A172 (cell line): ENCODE data around the gene DNAH11. TPM values are rescaled to one million over a fixed set of nuclear protein-coding genes. Genes with fewer than 3 reads are reported as not detected.
"Not testable (repeated sequence)": the region's sequence is repeated elsewhere in the genome, so short reads cannot be mapped to it uniquely, and the experiment has no call there.

Source experiments
- DNase-seq: peaks from one replicate; pipeline ENCODE4 v3.0.0-alpha.2; 2015; ENCODE audit warnings: low spot score
- total RNA-seq: library from RNA; depleted of rRNA; stranded (reverse); fragments of >200 nt; shearing (Covaris generic); gene quantifications from 2 replicates; pipeline ENCODE4 v1.2.3, GENCODE V29; 2014

DNAH11 gene
- total RNA-seq, 1 experiment from 2014 or later = 12.6 TPM

DNA sequence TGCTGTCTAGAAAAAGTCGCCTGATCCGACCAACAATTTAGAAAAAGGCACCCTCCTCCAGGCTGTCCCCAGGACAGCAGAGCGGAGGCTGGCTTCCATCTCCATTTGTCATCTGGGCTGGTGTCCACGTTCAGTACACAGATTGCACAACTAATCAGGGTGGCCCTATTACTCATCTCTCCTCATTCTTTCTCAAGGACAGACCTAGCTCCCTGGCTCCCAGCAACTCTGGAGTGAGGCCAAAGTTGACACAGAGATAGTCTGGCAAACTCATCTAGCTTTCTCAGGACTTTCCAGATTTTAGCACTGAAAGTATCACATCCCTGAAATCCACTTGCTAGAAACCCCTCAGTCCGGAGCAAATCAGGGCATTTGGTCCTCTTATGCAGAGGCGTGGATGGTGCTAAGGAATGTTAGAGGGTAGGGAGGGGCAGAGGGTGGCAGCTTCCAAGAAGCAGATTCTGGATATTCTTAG, 75.1 kb downstream of the DNAH11 start:
- peak; percentile 94 for DNase-seq

DNA sequence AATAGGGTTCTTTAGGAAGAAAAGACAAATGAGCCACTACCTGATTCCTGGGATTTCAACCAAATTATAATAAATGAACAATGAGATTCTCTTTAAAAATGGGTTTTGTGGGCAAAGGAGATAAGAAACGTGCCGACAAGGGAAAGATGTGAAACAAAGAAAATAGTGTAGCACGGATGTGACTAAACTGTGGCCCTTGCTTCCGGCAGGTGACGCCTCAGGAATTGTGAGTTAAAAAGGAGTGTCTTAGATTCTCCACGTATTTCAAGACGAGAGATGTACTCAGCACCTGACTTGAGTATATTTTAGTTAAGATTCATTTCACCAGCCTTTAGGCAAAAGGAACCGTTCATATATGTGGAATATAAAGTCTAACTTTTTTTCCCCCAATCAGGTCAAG, 75.9 kb downstream of the DNAH11 start:
- DNase-seq = peak; percentile 71

DNA sequence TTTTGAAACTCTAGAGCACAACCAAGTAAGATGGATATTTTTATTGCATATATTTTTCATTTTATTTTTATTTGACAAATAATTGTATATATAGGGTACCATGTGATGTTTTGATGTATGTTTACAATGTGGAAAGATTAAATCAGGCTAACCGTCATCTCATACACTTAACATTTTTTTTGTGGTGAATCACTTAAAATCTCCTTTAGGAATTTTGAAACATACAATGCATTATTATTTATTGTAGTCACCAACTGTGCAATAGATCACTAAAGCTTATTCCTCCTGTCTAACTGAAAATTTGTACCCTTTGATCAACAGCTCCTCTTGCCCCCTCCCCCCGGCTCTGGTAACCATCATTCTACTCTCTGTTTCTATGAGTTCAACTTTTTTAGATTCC, 77.2 kb downstream of the DNAH11 start:
- DNase-seq = peak; percentile 44

DNA sequence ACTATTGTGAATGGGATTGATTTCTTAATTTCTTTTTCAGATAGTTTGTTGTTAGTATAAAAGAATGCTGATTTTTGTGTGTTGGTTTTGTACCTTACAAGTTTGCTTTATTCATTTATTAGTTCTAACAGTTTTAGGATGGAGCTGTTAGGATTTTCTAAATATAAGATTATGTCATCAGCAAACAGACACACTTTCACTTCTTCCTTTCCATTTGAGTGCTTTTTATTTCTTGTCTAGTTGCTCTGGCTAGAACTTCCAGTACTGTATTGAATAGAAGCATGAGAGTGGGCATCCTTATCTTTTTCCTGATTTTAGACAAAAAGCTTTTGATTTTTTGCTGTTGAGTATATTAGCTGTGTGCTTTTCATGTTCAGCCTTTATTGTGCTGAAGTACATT, 81.5 kb downstream of the DNAH11 start:
- no peak for DNase-seq

DNA sequence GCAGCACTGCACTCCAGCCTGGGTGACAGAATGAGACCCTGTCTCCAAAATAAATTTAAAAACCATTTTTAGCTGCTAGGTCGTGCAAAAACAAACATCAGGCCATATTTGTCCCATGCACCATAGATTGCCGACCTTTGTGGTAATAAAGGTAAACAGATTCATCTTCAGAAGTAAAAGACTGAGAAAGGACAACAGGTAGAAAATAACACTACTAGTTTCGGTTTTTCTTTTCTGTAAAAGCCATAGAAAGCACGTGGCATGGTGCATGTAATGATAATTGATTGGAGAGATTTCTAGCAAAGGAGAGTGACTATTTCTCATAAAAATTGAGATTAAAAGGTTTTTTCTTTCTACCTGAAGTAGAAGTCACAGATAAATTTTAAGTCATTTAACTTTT, 93.9 kb downstream of the DNAH11 start:
- no peak for DNase-seq

DNA sequence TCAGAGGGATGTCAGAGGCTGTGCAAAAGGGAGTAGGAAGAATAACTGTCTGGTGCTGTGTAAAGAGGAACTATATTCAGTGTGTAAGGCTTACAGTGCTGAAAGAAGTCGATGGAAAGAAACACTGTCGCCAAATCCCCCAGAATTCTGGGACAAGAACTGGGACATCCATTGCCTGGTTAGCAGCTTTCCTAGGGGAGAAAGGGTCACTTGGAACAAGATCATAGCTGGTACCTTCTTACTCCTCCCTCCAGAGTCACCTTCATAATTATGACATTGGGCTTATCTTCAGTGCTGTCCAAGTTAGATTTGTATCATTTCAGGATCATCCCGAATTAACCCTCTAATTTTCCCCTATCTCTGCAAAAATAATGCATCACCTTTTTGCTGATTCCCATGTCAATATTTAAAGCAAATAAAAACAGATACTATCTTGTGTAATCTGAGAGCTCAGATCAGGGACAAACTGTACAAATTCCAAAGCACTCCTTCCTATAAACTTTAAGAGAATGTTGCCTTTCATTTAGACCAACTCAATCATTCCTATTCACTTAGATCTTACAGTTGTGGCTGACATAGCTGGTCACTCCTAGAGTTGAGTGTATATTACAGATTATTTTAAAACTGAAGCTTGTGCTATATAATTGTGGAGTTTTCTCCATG, 96.5 kb downstream of the DNAH11 start:
- no peak for DNase-seq

DNA sequence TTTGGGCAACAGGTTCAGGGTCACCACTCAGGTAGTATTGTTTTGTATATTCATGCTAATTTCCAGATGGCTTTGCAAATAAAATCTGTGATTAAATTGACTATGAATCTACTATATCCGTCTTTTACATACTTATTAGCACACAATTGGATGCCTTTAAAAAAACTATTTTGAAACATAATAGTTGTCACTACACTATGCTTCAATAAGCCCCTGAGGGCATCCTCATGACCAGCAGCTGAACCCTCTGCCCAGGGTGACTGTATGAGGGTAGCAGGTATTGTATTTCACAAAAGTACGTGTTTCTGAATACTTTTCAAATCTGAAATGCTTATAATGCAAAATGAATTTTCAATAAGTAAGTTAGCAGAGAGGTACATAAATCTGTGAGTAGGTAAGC, 97.3 kb downstream of the DNAH11 start:
- DNase-seq = no peak

DNA sequence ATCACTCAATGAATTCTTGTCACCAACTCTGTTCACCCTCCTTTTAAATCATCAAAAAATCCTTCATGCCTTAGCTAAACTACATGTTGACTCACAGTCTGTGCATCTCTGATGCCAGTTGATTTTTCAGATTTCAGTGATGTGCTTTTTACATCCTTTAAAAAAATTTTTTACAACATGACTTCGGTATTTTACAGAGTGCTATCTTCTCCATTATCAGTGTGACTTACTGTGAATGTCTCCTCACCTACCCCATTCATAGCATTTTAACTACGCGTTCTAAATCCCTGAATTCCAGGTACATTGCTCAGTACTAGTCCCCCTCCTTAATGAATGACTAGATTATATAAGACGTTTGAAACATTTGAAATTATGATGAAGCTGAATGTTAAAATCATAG, 98.7 kb downstream of the DNAH11 start:
- DNase-seq = peak; percentile 58

DNA sequence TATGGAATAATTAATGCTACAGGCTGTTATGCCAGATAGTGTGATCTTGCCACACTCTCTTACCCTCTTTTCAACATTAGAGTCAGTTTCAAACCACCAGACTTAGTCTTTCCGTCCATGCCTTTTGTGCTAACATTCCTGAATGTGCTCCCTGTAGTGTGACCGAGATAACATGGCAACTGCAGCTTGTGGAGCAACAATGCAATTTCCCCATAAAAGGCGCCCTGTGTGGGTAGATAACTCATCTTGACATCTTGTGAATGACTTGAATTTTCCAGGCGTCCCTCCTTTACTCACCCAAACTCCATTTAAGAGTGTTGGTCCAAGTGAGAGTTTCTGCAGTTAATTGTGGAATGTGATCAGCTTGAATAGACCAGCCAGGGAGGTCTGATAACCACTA, 99.6 kb downstream of the DNAH11 start:
- peak; percentile 80 for DNase-seq

DNA sequence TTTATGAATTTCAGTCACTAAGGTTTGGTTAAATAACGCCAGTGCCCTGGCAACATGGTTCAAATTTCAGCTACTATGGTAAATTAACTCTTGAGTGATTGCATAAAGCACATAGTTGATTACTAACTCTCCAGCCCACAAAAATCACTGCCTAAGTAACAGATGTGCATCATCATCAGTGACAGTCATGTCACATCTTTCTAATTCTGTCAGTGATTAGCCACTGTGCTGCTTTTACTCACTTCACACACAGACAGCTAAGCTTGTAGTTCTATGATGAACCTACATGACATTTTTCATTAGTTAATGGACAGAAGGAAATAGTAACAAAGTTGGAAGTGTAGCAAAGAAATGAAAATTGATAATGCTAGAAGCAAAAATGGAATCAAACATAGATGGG, 108.9 kb downstream of the DNAH11 start:
- no peak for DNase-seq

DNA sequence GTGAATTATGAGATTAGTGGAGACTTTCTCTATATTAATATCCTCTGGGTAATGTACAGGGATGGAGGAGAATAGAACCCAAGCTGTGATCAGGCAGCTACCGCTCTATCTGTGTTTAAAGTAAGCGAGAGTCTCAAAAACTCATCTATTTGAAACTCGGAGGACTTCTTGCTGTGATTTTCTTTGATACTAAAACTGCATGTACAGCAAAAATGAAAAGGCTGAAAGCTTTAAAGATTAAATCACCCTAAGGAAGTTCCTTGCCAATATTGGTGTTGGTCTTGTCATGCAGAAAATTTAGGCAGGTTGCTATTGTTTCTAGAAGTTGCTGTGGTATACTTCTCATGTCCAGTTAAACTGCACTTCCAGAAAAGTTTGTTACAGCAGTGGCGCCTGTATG, 110.8 kb downstream of the DNAH11 start:
- no peak for DNase-seq

DNA sequence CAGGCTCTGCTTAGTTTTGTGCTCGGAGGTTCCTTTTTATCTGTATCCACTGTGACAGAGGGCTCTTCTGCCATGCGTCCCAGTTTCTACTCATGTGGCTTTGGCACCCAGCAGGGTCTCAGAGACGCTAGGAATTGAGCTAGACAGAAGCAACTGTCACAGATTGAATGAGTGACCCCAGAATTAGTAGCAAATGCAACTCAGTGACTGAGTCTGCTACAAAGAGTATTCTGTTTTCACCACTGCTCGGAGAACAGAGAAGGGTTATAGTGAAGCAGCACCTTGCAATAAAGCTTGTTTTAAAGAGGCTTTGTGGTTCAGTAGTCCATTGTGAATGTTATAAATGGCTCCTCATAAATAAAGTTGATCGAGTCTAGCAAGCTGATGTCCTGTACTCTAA, 113.2 kb downstream of the DNAH11 start:
- no peak for DNase-seq

DNA sequence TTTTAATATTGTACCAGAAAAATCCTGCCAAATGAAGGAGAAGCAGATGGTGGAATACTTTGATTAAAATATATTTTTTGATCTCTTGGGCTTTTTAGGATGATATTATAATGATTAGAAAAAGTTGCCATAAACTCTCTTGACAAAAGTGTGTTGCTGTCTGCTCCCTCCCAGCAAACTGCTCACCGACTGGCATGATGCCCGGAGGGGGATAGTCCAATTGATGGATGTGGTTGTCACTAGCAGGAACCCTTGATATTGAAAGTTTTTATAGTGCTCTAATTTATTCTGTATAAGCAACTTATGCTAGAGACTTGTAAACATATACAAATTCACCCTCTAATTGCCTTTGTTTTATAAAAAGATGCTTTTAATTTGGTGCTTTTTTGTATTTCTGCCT, 114.0 kb downstream of the DNAH11 start:
- peak; percentile 24 for DNase-seq

DNA sequence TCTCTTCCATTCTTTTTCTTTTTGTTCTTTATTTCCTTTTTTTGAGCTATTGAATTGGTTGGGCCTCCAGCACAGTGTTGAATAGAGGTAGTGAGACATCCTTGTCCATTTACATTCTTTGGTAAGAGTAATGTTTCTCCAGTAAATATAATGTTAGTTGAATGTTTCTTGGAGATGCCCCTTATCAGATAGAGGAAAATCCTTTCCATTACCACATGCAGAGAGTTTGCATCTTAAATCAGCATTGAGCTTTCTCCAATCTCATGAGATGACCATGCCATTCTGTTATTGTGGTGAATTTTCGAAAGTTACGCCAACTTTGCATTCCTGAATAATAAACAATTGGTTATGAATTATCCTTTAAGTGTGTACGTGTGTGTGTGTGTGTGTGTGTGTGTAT, 127.7 kb downstream of the DNAH11 start:
- no peak for DNase-seq

DNA sequence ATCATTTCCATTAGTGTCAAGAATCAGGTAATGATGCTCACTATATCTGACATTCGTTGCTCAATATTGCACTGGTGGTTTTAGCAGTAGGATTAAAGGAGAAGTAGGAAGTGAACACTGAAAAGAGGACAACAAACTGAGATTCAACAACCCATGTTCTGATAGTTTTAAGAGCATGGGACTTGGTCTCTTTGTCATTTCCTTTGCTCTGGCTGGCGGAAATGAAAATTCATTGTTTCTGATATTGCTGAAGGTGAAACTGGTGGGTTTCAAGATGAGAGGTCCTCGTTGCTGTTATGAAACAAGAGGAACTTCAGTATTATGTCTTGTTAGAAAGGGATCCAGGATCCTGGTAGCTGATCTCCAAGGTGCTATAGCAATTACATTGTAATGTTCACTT, 129.0 kb downstream of the DNAH11 start:
- DNase-seq = no peak

DNA sequence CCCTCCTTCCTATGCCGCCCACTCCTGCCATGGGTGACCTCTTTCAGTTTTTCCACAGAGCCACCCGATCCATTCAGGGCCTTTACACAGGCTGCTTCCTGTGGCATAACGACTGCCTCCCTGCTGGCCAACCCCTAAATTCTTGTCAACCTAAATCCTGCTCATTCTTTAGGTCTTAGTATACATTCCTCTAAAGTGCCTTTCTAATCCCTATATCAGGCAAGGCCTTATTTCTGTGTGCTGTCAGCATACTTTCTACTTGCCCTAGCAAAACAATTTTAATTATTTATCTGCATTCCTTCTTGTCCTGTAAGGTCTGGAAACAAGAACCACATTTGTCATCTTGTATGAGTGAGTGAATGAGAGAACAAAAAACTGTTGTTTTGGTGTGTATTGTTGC, 132.4 kb downstream of the DNAH11 start:
- peak; percentile 55 for DNase-seq

DNA sequence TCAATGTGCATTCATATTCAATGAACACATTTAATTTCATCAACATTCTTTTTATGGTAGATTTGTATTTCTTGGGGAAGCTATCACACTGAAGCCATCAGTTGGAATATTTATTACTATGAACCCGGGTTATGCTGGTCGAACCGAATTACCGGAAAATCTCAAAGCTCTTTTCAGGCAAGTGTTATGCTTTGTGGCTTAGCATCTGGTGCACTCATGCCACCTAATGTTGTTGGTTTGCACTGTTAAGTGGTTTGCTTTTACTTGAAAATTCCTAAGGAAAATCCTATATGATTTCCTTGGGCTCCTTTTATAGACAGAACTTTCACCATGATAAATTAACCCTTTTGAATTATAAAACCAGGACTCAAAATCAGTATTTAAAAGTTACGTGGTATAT, 147.9 kb downstream of the DNAH11 start:
- no peak for DNase-seq

DNA sequence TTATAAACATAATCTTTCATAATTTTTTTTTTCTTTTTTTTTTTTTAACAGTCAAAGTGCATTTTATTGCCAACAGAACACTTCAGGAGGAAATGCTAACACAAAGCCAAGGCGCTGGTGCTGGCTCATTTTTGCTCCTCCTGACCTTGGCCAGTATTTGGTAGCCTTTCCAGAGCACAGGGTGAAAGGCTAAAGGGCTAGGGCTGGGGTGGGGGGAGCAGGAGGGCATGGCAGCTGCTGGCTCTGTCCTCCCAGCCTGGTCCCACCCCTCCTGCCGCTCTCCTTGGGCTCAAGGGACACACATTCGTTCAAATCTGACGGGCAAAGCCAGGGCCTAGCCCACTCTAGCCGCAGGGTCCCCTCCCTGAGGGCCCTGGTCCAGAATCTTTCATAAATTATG, 148.3 kb downstream of the DNAH11 start:
- not testable (repeated sequence) for DNase-seq

DNA sequence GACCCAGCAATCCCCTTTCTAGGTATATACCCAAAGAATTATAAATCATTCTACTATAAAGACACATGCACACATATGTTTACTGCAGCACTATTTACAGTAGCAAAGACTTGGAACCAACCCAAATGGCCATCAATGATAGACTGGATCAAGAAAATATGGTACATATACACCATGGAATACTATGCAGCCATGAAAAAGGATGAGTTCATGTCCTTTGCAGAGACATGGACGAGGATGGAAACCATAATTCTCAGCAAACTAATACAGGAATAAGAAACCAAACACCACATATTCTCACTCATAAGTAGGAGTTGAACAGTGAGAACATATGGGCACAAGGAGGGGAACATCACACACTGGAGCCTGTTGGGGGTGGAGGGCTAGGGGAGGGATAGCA, 157.7 kb downstream of the DNAH11 start:
- not testable (repeated sequence) for DNase-seq

DNA sequence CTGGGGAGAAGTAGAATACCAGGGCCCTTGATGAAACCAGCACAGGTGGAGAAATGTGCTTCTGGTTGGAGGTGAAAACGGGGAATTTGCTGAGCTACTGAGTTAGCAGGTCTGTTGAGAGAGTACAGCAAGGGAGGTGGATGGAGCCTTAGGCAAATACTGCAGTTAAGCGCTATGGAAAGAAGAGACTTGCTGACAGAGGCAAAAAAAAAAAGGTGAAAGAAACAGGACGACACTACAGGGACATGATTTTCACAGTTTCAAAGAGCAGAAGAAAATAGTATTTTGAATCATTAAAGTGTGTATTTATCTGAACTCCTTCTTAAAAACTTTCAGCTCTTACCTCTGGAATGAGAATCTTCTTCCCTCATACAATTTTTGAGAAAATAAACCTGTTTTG, 159.5 kb downstream of the DNAH11 start:
- no peak for DNase-seq

DNA sequence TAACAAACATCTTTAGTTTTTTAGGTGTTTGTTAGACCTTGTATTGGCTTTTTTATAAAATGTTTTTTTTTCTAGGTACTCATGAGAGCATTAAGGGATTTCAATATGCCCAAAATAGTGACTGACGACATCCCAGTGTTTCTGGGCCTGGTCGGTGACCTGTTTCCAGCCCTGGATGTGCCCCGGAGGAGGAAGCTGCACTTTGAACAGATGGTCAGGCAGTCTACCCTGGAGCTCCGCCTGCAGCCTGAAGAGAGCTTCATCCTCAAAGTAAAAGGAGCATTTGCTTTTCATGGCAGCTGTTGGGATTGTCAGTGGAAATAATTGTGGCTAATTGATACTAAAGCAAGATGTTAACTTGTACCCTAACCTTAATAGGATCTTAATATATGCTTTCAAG, 161.5 kb downstream of the DNAH11 start:
- no peak for DNase-seq

DNA sequence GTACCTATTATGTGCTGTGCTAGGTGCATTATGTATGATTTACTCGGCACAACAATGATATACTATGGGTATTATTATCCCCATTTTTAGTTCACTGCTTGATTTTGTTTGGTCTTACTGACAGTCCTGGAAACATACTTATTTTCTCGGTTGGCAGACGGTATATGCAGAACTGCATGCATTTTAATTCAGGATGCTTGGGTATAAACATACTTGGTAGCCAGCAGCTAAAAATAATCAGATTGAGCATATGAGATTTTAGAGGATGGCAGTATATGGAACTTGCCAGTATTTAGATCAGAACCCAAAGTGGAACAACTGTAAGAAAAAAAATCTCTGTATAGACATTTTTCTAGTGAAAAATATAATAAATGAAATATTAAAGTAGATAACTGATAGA, 163.3 kb downstream of the DNAH11 start:
- no peak for DNase-seq

DNA sequence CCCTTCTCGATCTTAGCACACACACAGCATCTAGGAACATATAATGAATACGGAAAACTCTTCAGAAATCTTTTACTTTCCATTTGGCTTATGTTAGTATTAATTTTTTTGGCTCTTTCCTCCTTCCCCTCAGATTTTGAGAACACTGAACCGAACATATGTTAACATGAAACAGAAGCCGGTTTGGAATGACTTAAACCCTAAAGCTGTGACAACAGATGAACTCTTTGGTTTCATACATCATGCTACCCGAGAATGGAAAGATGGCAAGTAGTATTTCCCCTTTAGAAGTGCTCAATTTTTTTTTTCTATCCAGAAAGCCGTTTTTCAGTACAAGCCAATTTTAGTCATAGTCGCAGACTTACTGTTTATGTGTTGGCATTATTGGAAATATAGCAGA, 164.7 kb downstream of the DNAH11 start:
- no peak for DNase-seq

DNA sequence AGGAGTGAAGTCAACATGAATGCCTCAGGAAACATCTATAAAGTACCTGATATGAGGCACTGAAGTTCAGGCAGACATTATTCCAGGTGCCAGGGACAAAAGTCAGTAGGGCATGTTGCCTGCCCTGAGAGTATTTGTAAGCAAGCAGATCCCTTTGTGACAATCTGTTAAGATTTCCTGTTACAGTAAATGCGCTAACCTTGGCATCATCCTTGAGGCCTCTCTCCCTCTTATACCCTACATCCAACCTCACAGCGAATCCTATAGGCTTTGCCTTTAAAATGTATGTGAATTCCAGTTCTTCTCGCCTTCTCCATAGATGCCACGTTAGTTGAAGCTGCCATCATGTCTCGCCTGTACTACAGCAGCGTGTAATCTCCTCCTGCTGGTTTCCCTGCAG, 165.3 kb downstream of the DNAH11 start:
- no peak for DNase-seq
